ENCODE data around the gene ZNF219.

DNA sequence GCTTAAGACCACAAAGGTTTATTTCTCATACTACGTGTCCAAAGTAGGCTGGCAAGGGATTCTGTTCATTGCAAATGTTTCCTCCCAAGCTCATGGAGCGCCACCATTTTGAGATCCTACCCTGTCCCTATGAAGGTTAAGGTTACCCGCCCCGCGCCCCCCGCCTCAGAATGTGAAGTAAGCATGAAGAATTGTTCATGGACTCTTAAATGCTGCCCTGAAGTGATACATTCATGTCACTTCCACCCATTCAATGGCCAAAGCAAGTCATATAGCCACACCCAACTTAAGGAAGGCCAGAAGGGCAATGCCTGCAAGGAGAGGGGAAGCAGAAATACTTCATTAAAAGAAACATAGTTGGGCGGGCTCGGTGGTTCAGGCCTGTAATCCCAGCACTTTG is 6.6 kb upstream of the ZNF219 start:
- TF ChIP-seq MXI1 (conservative IDR thresholded peaks at IDR 0.05; ENCODE audit: poor library complexity, severe bottlenecking) = no peak
- TF ChIP-seq CTCF (IDR thresholded peaks at IDR 0.05; ENCODE audit: poor library complexity, severe bottlenecking) = no peak
- TF ChIP-seq TAF1 (IDR thresholded peaks at IDR 0.05; ENCODE audit: low read depth) = no peak
- no peak for TF ChIP-seq RAD21 (conservative IDR thresholded peaks at IDR 0.05)
- TF ChIP-seq POLR2AphosphoS5 (IDR thresholded peaks at IDR 0.05) = no peak
- no peak for TF ChIP-seq EP300 (conservative IDR thresholded peaks at IDR 0.05; ENCODE audit: poor library complexity, severe bottlenecking)

All from neural cell (in vitro differentiated cells).